ES-I3 (cell line): Measurements from ENCODE around the gene ANTXRL.
"Not testable (repeated sequence)": the region's sequence is repeated elsewhere in the genome, so short reads cannot be mapped to it uniquely, and the experiment has no call there.

Experiments used
- H3K36me3 ChIP-seq: 2 replicates; pipeline ENCODE4 v1.6.1; 2013; ENCODE audit warnings: mild to moderate bottlenecking, low read length, control low read depth, moderate library complexity; ENCODE audit not compliant: insufficient read depth
- H3K4me1 ChIP-seq: 2 replicates; pipeline ENCODE4 v1.6.1; 2013; ENCODE audit warnings: mild to moderate bottlenecking, control low read depth, low read length; ENCODE audit not compliant: insufficient read depth
- H3K9ac ChIP-seq: 2 replicates; pipeline ENCODE4 v1.6.1; 2013; ENCODE audit warnings: low read depth, mild to moderate bottlenecking, low read length, moderate library complexity
- H3K9me3 ChIP-seq: 2 replicates; pipeline ENCODE4 v1.6.1; 2013; ENCODE audit warnings: mild to moderate bottlenecking, low read length, moderate library complexity; ENCODE audit not compliant: control insufficient read depth, insufficient read depth

Gene ANTXRL

GRCh38 chr10:46311501-46311951 lies 24.7 kb downstream of the ANTXRL start:
- Histone ChIP-seq H3K4me1 (0 out of 2 replicates have a peak, but pooled peaks cover 4% of the 10 kb centered on the region), H3K9me3 (no peaks in the 10 kb centered on the region)

GRCh38 chr10:46311961-46312431 lies 25.2 kb downstream of the ANTXRL start:
- not testable (repeated sequence) for H3K4me1 ChIP-seq, H3K9me3 ChIP-seq, H3K9ac ChIP-seq, H3K36me3 ChIP-seq

More at GRCh38 chr10:46311501-46311951, 24.7 kb downstream of the ANTXRL start:
- no peak overlapping the region for H3K9ac ChIP-seq
- no peaks in the 10 kb centered on the region for H3K36me3 ChIP-seq

- H3K9me3 ChIP-seq: no peaks in the 10 kb centered on the region
- H3K9ac ChIP-seq: no peak overlapping the region
- H3K36me3 ChIP-seq: no peaks in the 10 kb centered on the region
- 0 out of 2 replicates have a peak, but pooled peaks cover 4% of the 10 kb centered on the region for H3K4me1 ChIP-seq
These were observed 26.2 kb downstream of the ANTXRL start for GRCh38 chr10:46312953-46313352.

GRCh38 chr10:46314071-46314470 lies 27.3 kb downstream of the ANTXRL start:
- Histone ChIP-seq H3K4me1 (0 out of 2 replicates have a peak, but pooled peaks cover 4% of the 10 kb centered on the region), H3K9me3 (no peaks in the 10 kb centered on the region), H3K36me3 (no peaks in the 10 kb centered on the region), H3K9ac (no peak overlapping the region)

GRCh38 chr10:46315071-46315860 lies 28.5 kb downstream of the ANTXRL start:
- not testable (repeated sequence) for H3K4me1 ChIP-seq, H3K9ac ChIP-seq

GRCh38 chr10:46317370-46317769 lies 30.6 kb downstream of the ANTXRL start:
- Histone ChIP-seq H3K9me3 (no peaks in the 10 kb centered on the region), H3K4me1 (0 out of 2 replicates have a peak, but pooled peaks cover 4% of the 10 kb centered on the region), H3K36me3 (no peaks in the 10 kb centered on the region), H3K9ac (no peak overlapping the region)

More at GRCh38 chr10:46315071-46315860, 28.5 kb downstream of the ANTXRL start:
- not testable (repeated sequence) for H3K9me3 ChIP-seq, H3K36me3 ChIP-seq

GRCh38 chr10:46317889-46318288 lies 31.1 kb downstream of the ANTXRL start:
- 0 out of 2 replicates have a peak, but pooled peaks cover 4% of the 10 kb centered on the region for H3K4me1 ChIP-seq
- H3K36me3 ChIP-seq: no peaks in the 10 kb centered on the region
- no peaks in the 10 kb centered on the region for H3K9me3 ChIP-seq
- H3K9ac ChIP-seq: no peak overlapping the region

GRCh38 chr10:46318799-46319198 lies 32.0 kb downstream of the ANTXRL start:
- H3K9me3 ChIP-seq: no peaks in the 10 kb centered on the region
- no peaks in the 10 kb centered on the region for H3K36me3 ChIP-seq
- H3K4me1 ChIP-seq: 0 out of 2 replicates have a peak, but pooled peaks cover 4% of the 10 kb centered on the region
- H3K9ac ChIP-seq: no peak overlapping the region

GRCh38 chr10:46319389-46319788 lies 32.6 kb downstream of the ANTXRL start:
- Histone ChIP-seq H3K36me3 (no peaks in the 10 kb centered on the region), H3K4me1 (0 out of 2 replicates have a peak, but pooled peaks cover 4% of the 10 kb centered on the region), H3K9me3 (no peaks in the 10 kb centered on the region), H3K9ac (no peak overlapping the region)

- no peaks in the 10 kb centered on the region for H3K9me3 ChIP-seq
- no peaks in the 10 kb centered on the region for H3K36me3 ChIP-seq
- no peak overlapping the region for H3K9ac ChIP-seq
- H3K4me1 ChIP-seq: no peaks in the 10 kb centered on the region
These were observed 35.0 kb downstream of the ANTXRL start for GRCh38 chr10:46321770-46322169.

GRCh38 chr10:46323176-46323575 lies 36.4 kb downstream of the ANTXRL start:
- no peak overlapping the region for H3K9ac ChIP-seq
- no peaks in the 10 kb centered on the region for H3K36me3 ChIP-seq
- no peaks in the 10 kb centered on the region for H3K4me1 ChIP-seq
- no peaks in the 10 kb centered on the region for H3K9me3 ChIP-seq

GRCh38 chr10:46325021-46325420 lies 38.2 kb downstream of the ANTXRL start:
- H3K36me3 ChIP-seq: no peaks in the 10 kb centered on the region
- H3K9ac ChIP-seq: no peak overlapping the region
- peaks cover 7% of the 10 kb centered on the region; the same call in 1 of the 2 replicates for H3K4me1 ChIP-seq
- H3K9me3 ChIP-seq: no peaks in the 10 kb centered on the region

- Histone ChIP-seq H3K36me3 (no peaks in the 10 kb centered on the region), H3K4me1 (peaks cover 7% of the 10 kb centered on the region; the same call in 1 of the 2 replicates), H3K9me3 (no peaks in the 10 kb centered on the region), H3K9ac (no peak overlapping the region)
These were observed 39.3 kb downstream of the ANTXRL start for GRCh38 chr10:46326066-46326465.

- peaks cover 7% of the 10 kb centered on the region; the same call in 1 of the 2 replicates for H3K4me1 ChIP-seq
- H3K36me3 ChIP-seq: no peaks in the 10 kb centered on the region
- no peak overlapping the region for H3K9ac ChIP-seq
- no peaks in the 10 kb centered on the region for H3K9me3 ChIP-seq
These were observed 40.2 kb downstream of the ANTXRL start for GRCh38 chr10:46326971-46327370.

GRCh38 chr10:46327685-46328084 lies 40.9 kb downstream of the ANTXRL start:
- Histone ChIP-seq H3K36me3 (no peaks in the 10 kb centered on the region), H3K4me1 (peaks cover 7% of the 10 kb centered on the region; the same call in 1 of the 2 replicates), H3K9me3 (no peaks in the 10 kb centered on the region), H3K9ac (no peak overlapping the region)
